Endothelial cell of umbilical vein (primary cell): ENCODE data around the gene CYP39A1. TPM values are rescaled to one million over a fixed set of nuclear protein-coding genes. Genes with fewer than 3 reads are reported as not detected.

Experiments used
- BruUV-seq: library from RNA; stranded (reverse); fragments of 400-500 nt; replicated peaks from 2 replicates; lab custom pipeline; 2021; lab: Mats Ljungman, UMichigan
- CTCF ChIA-PET: fragments of 300-600, 350-600 bp; sonication (Branson Sonifier 250); formaldehyde crosslinking; loops from one replicate; lab custom pipeline; 2021; ENCODE audit warnings: antibody characterized with exemption, inconsistent platforms; lab: Charles Lee
- POLR2A ChIA-PET: fragments of 300-600, 350-600 bp; sonication (Branson Sonifier 250); formaldehyde crosslinking; loops from one replicate; lab custom pipeline; 2021; ENCODE audit warnings: antibody characterized with exemption, inconsistent platforms; lab: Charles Lee
- DNase-seq: peaks from one replicate; pipeline ENCODE4 v3.0.0-alpha.2; 2011; ENCODE audit warnings: low read depth, low spot score
- FAIRE-seq: peaks from 2 replicates; lab custom pipeline; 2011; peaks lifted over from hg19 to GRCh38; lab: Jason Lieb, UNC
- H2AFZ ChIP-seq: 2 replicates; pipeline ENCODE4 v1.6.0; 2012; ENCODE audit warnings: low read depth, low read length, control low read depth, inconsistent platforms
- H3K27ac ChIP-seq: 2 replicates; pipeline ENCODE4 v1.5.1; 2011; ENCODE audit warnings: low read depth, mild to moderate bottlenecking, control low read depth, low read length, moderate library complexity; ENCODE audit not compliant: insufficient read depth
- H3K27me3 ChIP-seq, 2 experiments: 2 replicates each; pipeline versions ENCODE4 v1.6.0 to v1.6.1; 2011; ENCODE audit warnings: low read length in 2 of 2, mixed read lengths in 1 of 2; ENCODE audit not compliant: control insufficient read depth in 2 of 2, insufficient read depth in 2 of 2
- H3K36me3 ChIP-seq, 2 experiments: 2 replicates in 1 of 2; 3 replicates in 1 of 2; pipeline ENCODE4 v1.5.1; 2011; ENCODE audit warnings: low read length in 2 of 2, mild to moderate bottlenecking in 1 of 2, moderate library complexity in 1 of 2; ENCODE audit not compliant: control insufficient read depth in 2 of 2, insufficient read depth in 2 of 2; ENCODE audit errors: extremely low read depth in 1 of 2
- H3K4me1 ChIP-seq: 3 replicates; pipeline ENCODE4 v1.5.1; 2011; ENCODE audit warnings: mild to moderate bottlenecking, low read length; ENCODE audit not compliant: control insufficient read depth, insufficient read depth; ENCODE audit errors: extremely low read depth
- H3K4me2 ChIP-seq: 2 replicates; pipeline ENCODE4 v1.6.1; 2011; ENCODE audit warnings: low read length, control low read depth, mixed read lengths; ENCODE audit not compliant: insufficient read depth
- H3K4me3 ChIP-seq, 3 experiments: fragments of 200-600 bp in 1 of 3; sonication (generic), shearing (Covaris generic) in 1 of 3; replicated peaks in 1 of 3; 2 replicates each; pipeline ENCODE4 v1.5.1; 2011 to 2016; ENCODE audit warnings: control low read depth in 3 of 3, low read length in 3 of 3, mild to moderate bottlenecking in 2 of 3, inconsistent platforms in 1 of 3, low read depth in 1 of 3, moderate library complexity in 1 of 3; ENCODE audit not compliant: insufficient read depth in 1 of 3
- H3K79me2 ChIP-seq: 2 replicates; pipeline ENCODE4 v1.6.0; 2012; ENCODE audit warnings: low read length, inconsistent platforms; ENCODE audit not compliant: control insufficient read depth, insufficient read depth
- H3K9ac ChIP-seq: replicated peaks from 2 replicates; pipeline ENCODE3; 2011; ENCODE audit warnings: low read length, control low read depth; ENCODE audit not compliant: insufficient read depth; ENCODE audit errors: extremely low read depth
- H3K9me1 ChIP-seq: replicated peaks from 3 replicates; pipeline ENCODE4 v1.6.0; 2011; ENCODE audit warnings: mild to moderate bottlenecking, low read length; ENCODE audit not compliant: control insufficient read depth, insufficient read depth; ENCODE audit errors: extremely low read depth
- H3K9me3 ChIP-seq: replicated peaks from 2 replicates; pipeline ENCODE4 v1.5.1; 2012; ENCODE audit warnings: low read length, inconsistent platforms; ENCODE audit not compliant: control insufficient read depth, insufficient read depth
- H4K20me1 ChIP-seq: replicated peaks from 2 replicates; pipeline ENCODE3; 2011; ENCODE audit warnings: mild to moderate bottlenecking, low read length; ENCODE audit not compliant: control insufficient read depth, insufficient read depth; ENCODE audit errors: extremely low read depth
- GATA2 ChIP-seq: IDR thresholded peaks from 2 replicates; pipeline ENCODE4 v1.7.0; 2011; ENCODE audit warnings: low read depth, mild to moderate bottlenecking, moderate library complexity, mixed read lengths, low read length; ENCODE audit not compliant: insufficient read length, insufficient read depth
- MAX ChIP-seq: IDR thresholded peaks from 2 replicates; pipeline ENCODE4 v1.6.1; 2011; ENCODE audit not compliant: insufficient read depth, insufficient read length
- MYC ChIP-seq: IDR thresholded peaks from one replicate; pipeline ENCODE4 v1.6.1; 2011; ENCODE audit warnings: mild to moderate bottlenecking, low read depth, low read length
- POLR2A ChIP-seq: IDR thresholded peaks from 2 replicates; pipeline ENCODE4 v1.6.1; 2012; ENCODE audit warnings: low read depth, mild to moderate bottlenecking, control low read depth, low read length
- dilution Hi-C: fragments of 300-500 bp; cut with MboI; formaldehyde crosslinking; loops from one replicate; pipeline ENCODE4 v1.15.0; 2019; ENCODE audit warnings: low sequenced_read_pairs; ENCODE audit not compliant: extremely low pct_ligation_motif_present
- intact Hi-C: fragments of 100-400 bp; cut with micrococcal nuclease; formaldehyde crosslinking; loops from one replicate; pipeline ENCODE4 v1.10.0; 2022
- polyA plus RNA-seq, 4 experiments: library from polyadenylated mRNA; depleted of rRNA in 3 of 4; stranded (reverse) in 3 of 4; unstranded in 1 of 4; fragments of >200 nt; gene quantifications; 2 replicates each; pipeline versions ENCODE4 v1.2.1 to v1.2.3, GENCODE V29; 2011 to 2012; ENCODE audit warnings: missing spikeins in 1 of 4
- total RNA-seq: library from RNA; stranded (reverse); gene quantifications from 2 replicates; pipeline ENCODE4 v1.2.3, GENCODE V29; 2021

The CYP39A1 gene
- total and polyA plus RNA-seq, 2 donors (not counting 3 experiments of a cell fraction or from before 2014, with no cell fraction given), result not detected

GRCh38 chr6:46526607-46527006 lies 126.0 kb downstream of the CYP39A1 start:
- no peak for TF ChIP-seq MYC
- POLR2A ChIA-PET, result no interaction called here
- no peaks in the 10 kb centered on the region for H3K79me2 ChIP-seq
- CTCF ChIA-PET, result interaction anchor here (1.0 to 1.3 kb wide), 3 partner anchors 8 to 116 kb away, joined by 4 read pairs; no protein-coding TSS in a partner anchor
- no peak overlapping the region for H2AFZ ChIP-seq
- H3K4me3 ChIP-seq, result no peak overlapping the region
- H3K9me3 ChIP-seq, result no peaks in the 10 kb centered on the region
- no peaks in the 10 kb centered on the region for H3K4me1 ChIP-seq
- intact Hi-C loops (no loop called here), dilution Hi-C loops (no loop called here)
- no peaks in the 10 kb centered on the region for H3K36me3 ChIP-seq
- no peak overlapping the region for H3K4me2 ChIP-seq
- no peak overlapping the region for H3K9ac ChIP-seq
- H4K20me1 ChIP-seq, result no peaks in the 10 kb centered on the region
- no peaks in the 10 kb centered on the region for H3K9me1 ChIP-seq
- H3K27me3 ChIP-seq, result no peaks in the 10 kb centered on the region
- H3K27ac ChIP-seq, result no peak overlapping the region
- FAIRE-seq (no peak), DNase-seq (no peak)
- no TSS peak for BruUV-seq

- TF ChIP-seq MAX (no peak), POLR2A (no peak), GATA2 (no peak)
- FAIRE-seq, result no peak
Measured at GRCh38 chr6:46525583-46525982, 127.0 kb downstream of the CYP39A1 start.

More at GRCh38 chr6:46525583-46525982, 127.0 kb downstream of the CYP39A1 start:
- H3K9ac ChIP-seq, result no peak overlapping the region
- DNase-seq, result no peak
- CTCF ChIA-PET, result no interaction called here
- no peak overlapping the region for H3K27ac ChIP-seq
- no peaks in the 10 kb centered on the region for H3K79me2 ChIP-seq
- no peaks in the 10 kb centered on the region for H4K20me1 ChIP-seq
- POLR2A ChIA-PET, result no interaction called here
- intact Hi-C loops (no loop called here), dilution Hi-C loops (no loop called here)
- H3K4me3 ChIP-seq, result no peak overlapping the region
- no peaks in the 10 kb centered on the region for H3K36me3 ChIP-seq
- H3K9me1 ChIP-seq, result no peaks in the 10 kb centered on the region
- no peak overlapping the region for H3K4me2 ChIP-seq
- no peak overlapping the region for H2AFZ ChIP-seq
- H3K4me1 ChIP-seq, result no peaks in the 10 kb centered on the region
- BruUV-seq, result no TSS peak
- H3K27me3 ChIP-seq, result no peaks in the 10 kb centered on the region
- H3K9me3 ChIP-seq, result no peaks in the 10 kb centered on the region
